ENCODE data around the gene PCNX2.
"Not testable (repeated sequence)": the region's sequence is repeated elsewhere in the genome, so short reads cannot be mapped to it uniquely, and the experiment has no call there.

PCNX2 gene

GRCh38 chr1:233019083-233019482 is 276.4 kb downstream of the PCNX2 start:
- no peak for DNase-seq (ENCODE audit: low read depth in 1 of 2, low spot score in 1 of 2)

DNA sequence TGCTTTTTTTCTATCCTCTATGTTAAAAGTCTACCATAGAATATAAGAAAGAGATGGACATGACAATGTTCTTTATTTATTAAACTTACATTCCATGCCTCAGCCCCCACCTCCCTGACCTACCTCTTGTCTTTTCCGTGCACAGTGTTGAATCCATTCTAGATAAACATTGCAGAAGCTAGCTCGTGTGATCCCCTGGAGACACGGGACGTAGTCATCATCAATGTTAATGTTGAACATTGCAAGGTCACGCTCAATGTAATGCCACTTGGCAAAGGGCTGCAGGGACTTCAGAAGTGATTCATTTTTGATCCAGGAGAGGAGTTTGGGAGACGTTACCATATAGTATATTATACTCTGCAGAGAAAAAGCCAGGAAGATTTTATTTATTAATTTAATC is 278.7 kb downstream of the PCNX2 start:
- no peak for DNase-seq (ENCODE audit: low read depth in 1 of 2, low spot score in 1 of 2)

- DNase-seq (ENCODE audit: low read depth in 1 of 2, low spot score in 1 of 2): no peak
Measured at GRCh38 chr1:233015965-233016364, 279.6 kb downstream of the PCNX2 start.

- DNase-seq (ENCODE audit: low read depth in 1 of 2, low spot score in 1 of 2): no peak
Measured at GRCh38 chr1:233012021-233012420, 283.5 kb downstream of the PCNX2 start.

- no peak for DNase-seq (ENCODE audit: low read depth in 1 of 2, low spot score in 1 of 2)
Measured at GRCh38 chr1:233010146-233010545, 285.4 kb downstream of the PCNX2 start.

- no peak for DNase-seq (ENCODE audit: low read depth in 1 of 2, low spot score in 1 of 2)
Measured at GRCh38 chr1:233006541-233006973, 289.0 kb downstream of the PCNX2 start.

GRCh38 chr1:233006108-233006507 is 289.4 kb downstream of the PCNX2 start:
- no peak for DNase-seq (ENCODE audit: low read depth in 1 of 2, low spot score in 1 of 2)

DNA sequence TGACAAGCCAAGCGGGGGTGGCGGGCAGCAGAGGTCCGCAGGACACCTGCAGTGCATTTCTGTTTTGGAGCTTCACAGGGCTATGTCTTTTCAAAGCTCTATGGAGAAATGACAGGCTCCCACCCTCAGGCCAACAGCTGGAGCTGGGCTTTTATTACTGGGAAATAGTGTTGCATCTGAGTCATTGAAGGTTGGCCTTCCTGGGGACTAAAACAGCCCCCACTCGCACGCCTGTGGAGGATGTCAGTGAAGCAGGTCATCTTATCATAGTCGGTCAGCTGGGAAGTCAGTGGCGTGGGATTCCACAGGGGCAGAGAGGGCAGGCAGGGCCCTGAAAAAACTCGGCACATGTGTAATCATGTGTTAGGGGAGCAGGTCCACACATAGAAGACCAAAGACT is 289.8 kb downstream of the PCNX2 start:
- DNase-seq (ENCODE audit: low read depth in 1 of 2, low spot score in 1 of 2): no peak

DNA sequence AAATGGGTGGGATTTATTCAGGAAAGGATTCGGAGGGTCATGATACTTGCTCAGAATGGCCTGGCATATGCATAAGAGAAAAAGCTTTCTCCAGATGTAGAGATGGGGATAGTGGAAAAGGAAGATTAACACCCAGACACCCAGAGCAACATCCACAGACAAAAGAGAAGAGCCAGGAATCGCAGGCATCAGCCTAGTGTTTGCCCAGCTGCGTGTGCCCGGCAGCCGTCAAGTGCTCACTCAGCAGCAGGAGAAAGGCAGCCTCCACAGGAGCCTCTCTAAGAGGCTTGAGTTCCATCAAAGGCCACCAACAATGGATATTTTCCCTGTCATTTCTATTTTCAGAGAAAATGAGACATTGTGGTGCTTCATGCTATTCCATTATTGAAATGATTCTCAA is 290.4 kb downstream of the PCNX2 start:
- DNase-seq (ENCODE audit: low read depth in 1 of 2, low spot score in 1 of 2): no peak

DNA sequence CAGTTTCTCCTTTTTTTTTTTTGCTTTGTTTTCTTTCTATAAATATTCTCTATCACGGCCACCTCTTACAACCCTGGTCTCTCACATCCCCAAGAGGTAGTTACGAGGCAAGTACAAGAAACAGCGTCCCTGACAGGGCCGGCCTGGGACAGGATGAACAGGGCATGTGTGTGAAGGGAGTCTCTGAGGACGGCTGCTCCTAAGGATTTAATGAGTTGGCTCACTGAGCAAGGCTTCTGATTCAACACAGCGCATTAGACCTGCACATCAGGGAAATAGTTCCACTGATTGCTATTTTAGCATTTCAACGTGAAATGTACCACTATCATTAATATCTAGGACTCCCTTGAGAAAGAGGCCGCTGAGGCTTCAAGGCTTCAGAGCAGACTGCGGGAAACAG is 291.1 kb downstream of the PCNX2 start:
- no peak for DNase-seq (ENCODE audit: low read depth in 1 of 2, low spot score in 1 of 2)

DNA sequence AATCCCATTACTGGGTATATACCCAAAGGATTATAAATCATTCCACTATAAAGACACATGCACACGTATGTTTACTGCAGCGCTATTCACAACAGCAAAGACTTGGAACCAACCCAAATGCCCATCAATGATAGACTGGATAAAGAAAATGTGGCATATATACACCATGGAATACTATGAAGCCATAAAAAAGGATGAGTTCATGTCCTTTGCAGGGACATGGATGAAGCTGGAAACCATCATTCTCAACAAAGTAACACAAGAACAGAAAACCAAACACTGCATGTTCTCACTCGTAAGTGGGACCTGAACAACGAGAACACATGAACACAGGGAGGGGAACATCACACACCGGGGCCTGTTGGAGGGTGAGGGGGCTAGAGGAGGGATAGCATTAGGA is 291.9 kb downstream of the PCNX2 start:
- not testable (repeated sequence) for DNase-seq (ENCODE audit: low read depth in 1 of 2, low spot score in 1 of 2)

GRCh38 chr1:232999956-233000625 is 295.4 kb downstream of the PCNX2 start:
- no peak for DNase-seq (ENCODE audit: low read depth in 1 of 2, low spot score in 1 of 2)

DNA sequence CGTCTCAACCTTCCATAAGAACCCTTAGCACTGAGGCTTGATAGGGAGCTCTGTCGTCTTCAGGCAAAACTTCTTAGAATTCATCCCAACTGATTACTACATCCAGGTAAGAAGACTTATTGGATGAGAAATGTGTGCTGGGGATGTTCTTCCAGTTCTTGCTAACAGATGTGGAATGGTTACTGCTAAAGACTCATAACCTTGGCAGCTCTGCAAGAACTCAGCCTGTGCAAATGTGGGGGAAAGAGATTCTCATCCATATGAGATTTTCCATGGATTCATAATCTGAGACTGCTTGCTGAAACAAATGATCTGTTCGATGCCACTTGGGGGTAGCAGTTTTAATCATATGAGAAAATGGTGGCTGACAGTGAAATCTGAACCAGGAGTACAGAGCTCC is 296.9 kb downstream of the PCNX2 start:
- no peak for DNase-seq (ENCODE audit: low read depth in 1 of 2, low spot score in 1 of 2)

GRCh38 chr1:232998138-232998537 is 297.4 kb downstream of the PCNX2 start:
- DNase-seq (ENCODE audit: low read depth in 1 of 2, low spot score in 1 of 2): no peak

DNA sequence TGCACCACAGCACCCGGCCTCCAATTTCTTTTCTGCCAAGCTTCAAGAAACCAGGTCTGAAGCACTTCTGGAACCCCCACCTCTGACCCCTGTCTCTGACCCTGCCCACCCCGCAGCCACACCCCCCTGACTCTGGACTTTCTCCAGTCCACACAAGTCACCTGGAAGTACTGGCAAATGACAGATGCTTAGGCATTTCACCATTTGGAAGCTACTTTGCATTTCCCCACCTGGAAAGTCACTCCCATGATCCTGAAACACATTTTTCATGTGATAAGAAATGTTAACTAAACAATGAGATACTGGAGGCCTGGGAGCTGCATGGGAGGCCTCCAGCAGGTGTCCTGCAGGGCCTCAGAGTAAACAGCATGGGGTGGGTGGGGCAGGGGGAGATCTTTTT is 299.4 kb downstream of the PCNX2 start:
- DNase-seq (ENCODE audit: low read depth in 1 of 2, low spot score in 1 of 2): no peak

DNA sequence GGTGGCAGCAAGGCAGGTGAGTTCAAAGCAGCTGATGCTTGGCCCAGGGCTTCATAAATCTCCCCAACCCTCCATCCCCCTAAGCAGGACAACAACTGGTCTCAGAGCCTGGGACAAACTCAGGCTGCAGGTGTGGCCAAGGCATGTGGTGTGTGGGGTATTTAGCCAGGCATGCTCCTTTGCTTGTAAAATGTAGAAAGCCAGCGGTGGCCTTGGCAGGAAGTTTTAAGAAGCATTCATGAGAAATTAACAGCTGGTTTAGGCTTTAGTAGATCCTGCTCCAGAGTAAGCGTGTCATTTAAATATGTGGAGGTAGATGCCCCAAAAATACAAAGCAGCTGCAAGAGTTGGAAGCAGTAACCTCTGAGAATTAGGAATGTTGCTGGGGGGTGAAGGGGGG is 300.3 kb downstream of the PCNX2 start:
- DNase-seq (ENCODE audit: low read depth in 1 of 2, low spot score in 1 of 2): no peak

DNA sequence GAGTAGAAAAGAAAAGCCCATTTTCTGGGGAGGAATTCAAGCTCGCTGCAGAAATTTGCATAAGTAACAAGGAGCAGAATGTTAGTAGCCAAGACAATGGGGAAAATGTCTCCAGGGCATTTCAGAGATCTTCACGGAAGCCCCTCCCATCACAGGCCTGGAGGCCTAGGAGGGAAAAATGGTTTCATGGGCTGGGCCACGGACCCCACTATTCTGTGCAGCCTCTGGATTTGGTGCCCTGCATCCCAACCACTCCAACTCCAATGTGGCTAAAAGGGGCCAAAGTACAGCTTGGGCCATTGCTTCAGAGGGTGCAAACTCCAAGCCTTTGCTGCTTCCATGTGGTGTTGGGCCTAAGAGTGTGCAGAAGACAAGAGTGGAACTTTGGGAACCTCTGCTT is 302.0 kb downstream of the PCNX2 start:
- no peak for DNase-seq (ENCODE audit: low read depth in 1 of 2, low spot score in 1 of 2)

DNA sequence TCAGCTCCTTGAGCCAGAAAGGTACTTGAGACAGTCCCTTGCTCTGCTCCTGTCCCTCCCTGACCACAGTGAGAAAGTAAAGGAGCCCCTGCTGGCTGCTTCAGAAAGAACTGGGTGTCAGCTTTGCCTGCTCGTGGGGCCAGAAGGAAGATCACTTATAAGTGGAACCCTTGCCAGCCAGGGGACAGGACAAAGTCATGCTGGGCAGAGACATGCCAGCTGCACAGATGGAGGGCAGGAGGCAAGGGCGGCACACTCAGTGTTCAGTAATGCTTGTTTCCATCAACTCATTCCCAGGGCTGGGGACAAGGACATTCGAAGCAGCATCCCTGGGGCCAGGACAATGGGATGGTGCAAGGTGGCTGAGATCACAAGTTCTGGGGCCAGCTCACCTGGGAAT is 303.3 kb downstream of the PCNX2 start:
- no peak for DNase-seq (ENCODE audit: low read depth in 1 of 2, low spot score in 1 of 2)

DNA sequence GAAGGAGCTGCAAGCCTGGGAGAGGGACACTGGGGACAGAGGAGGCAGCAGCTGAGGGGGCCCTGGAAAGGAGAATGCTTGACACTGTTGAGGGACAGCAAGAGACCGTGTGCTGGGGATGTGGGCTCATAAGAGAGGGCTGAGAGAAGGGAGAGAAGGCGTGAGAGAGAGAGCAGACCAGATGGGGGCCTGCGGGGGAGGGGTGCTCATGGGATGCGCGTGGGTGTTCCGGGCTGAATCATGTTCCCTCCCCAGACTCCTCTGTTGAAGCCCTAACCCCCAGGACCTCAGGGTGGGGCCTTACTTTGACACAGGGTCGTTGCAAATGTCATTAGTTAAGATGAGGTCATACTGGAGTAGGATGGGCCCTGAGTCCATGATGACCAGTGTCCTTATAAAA is 304.3 kb downstream of the PCNX2 start:
- no peak for DNase-seq (ENCODE audit: low read depth in 1 of 2, low spot score in 1 of 2)

DNA sequence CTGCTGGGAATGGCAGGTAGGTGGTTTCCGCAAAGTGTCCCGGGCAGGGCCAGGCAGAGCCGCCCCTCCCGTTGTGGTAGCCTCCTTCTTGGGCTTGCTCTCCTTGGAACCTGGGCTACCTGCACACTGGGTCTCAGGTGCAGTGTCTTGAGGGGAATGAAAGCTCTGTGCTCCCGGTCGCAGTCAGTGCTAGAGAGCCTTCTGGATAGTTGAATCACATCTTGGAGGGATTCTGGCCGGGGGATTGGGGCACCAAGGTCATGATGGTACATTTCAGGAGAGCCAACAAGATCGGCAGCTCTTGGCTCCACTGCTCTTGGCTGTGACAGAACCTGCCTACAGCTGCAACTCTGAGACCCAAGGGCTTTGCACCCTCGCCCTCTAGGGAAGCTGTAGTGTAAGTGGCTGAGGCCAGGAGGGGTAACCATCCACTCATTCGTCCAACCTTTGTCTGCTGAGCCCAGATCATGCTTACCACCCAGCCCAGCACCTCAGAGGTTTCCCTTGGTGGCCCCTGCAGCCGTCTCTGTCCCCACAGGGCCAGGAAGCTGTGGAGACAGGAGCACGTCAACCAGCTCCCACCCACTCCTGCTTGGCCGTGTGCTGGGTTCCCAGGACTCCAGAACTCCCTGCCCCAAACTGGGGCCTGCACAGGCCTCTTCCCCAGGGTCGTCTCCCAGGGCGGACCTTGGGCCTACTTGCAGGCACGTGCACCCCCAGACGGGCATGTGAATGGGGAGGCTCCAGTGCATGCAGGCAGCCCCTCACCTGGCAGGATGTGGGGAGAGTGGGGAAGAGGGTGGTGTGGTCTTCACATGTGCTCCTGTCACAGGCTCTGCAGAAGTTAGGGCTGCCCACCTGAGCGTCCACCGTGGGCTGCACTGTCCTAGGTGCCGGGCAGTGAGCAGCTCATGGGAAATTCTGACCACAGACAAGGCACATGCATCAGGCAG is 305.1 kb downstream of the PCNX2 start:
- no peak for DNase-seq (ENCODE audit: low read depth in 1 of 2, low spot score in 1 of 2)

DNA sequence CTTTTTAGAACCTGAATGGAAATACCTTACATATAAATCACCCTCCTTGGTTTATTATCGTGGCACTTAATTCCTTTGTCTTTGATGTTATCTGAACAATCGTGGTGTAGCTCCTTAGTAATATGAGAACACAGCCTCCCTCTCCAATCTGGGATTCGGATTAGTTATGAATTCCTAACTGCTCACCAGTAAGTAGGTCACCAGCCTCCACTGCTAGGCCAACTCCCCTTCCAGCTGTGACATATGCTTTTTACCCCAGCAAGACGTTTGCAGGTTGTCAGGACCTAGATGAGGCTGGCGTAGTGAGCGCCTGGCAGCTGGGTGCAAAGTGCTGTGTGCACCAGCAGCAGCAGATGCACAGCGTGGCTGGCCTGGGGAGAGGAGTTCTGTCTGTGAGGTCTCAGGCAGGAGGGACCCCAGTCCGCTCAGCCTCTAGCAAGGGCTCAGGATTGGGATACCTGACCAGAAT is 306.9 kb downstream of the PCNX2 start:
- DNase-seq (ENCODE audit: low read depth in 1 of 2, low spot score in 1 of 2): no peak

- no peak for DNase-seq (ENCODE audit: low read depth in 1 of 2, low spot score in 1 of 2)
Measured at GRCh38 chr1:232987774-232988140, 307.8 kb downstream of the PCNX2 start.
